CD1c-positive myeloid dendritic cell (primary cell): ENCODE data around the gene NDST3.
"Not testable (repeated sequence)": the region's sequence is repeated elsewhere in the genome, so short reads cannot be mapped to it uniquely, and the experiment has no call there.

Experiments
- DNase-seq: peaks from one replicate; pipeline ENCODE4 v3.0.0-alpha.2; 2016; ENCODE audit errors: extremely low spot score

NDST3 gene

DNA sequence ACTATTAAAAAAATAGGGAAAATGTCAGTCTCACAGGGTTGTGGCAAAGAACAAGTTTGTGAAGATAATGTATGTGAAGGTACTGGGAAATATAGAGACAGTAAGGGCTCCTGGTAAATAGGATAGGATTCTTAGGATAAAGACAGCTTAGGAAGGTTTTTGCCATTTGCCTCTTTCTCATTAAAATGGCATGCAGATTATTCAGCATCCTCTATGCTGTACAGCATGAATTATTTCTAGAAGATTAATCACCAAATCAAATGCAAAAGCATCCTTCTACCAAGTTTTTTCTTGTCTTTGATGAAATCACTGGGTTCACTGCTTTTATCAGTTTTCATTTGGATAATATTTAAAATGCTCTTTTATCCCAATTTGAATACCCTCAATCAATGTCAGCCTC is 142.8 kb downstream of the NDST3 start:
- no peak for DNase-seq

DNA sequence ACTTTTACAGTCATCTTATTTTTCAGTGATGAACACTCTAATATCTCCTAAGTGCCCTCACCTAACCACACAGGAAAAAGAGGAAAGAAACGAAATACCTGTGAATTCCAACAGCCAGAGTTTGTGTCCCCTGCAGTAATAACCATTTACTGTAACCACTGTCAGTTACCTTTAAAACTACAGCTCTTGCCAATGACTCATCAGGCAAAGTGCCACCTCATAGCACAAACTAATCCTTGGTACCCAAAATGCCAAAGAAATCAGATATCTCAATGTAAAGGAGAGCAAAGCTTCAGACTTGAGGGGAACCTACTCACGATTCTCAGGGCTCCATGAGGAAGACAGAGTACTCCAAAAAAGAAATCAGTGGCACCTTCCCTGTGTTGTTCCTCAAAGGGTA is 146.5 kb downstream of the NDST3 start:
- DNase-seq, result no peak

DNA sequence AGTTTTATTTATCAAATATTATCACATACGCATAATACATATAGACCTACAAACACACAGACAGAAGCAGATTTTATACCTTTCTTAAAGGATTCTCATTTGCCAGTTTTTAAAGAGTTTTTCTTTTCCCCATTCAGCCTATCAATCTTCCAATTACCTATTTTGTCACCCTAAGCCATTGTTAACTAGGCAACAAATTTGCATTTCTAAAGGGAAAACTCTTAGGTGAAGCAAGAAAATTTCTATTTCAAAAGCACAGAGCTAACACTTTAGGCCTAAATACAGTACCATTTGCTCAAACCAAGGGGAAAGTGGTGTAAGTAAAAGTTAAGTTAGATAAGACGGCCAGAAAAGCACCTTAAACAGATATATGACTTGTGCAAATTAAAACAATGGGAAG is 156.6 kb downstream of the NDST3 start:
- DNase-seq, result no peak

DNA sequence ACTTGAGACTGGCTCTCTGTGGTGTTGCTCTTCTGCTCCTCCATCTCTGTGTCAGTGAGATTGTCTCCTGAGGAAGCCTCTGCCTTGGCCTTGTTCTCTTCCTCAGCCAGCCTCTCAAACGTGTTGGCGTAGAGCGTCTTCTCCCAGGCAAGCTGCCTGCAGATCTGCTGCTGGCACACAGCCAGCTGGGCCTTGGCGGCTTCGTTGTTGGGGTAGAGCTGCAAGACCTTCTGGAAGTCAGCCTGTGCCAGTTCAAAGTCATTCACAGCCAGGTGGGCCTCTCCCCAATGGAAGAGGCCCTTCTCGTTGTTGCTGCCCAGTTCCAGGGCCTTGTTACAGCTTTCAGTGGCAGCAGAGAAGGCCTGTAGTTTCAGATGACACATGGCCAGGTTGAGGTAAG is 159.1 kb downstream of the NDST3 start:
- no peak for DNase-seq

DNA sequence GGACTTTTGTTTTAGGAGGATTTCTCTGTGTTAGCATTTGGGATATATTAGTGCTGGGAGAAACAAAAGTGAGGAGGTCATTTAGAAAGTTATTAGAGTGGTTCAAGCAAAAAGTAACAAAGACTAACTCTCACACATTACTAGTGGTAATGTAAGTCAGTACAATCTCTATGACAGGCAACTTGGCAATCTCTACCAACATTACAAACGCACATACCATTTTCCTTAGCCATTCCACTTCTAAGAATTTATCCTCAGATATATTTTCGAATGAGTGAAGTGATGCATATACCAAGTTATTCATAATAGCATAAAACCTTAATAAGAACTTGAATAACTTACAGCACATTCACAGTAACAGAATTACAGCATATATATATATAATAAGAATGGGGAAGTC is 172.3 kb downstream of the NDST3 start:
- no peak for DNase-seq

DNA sequence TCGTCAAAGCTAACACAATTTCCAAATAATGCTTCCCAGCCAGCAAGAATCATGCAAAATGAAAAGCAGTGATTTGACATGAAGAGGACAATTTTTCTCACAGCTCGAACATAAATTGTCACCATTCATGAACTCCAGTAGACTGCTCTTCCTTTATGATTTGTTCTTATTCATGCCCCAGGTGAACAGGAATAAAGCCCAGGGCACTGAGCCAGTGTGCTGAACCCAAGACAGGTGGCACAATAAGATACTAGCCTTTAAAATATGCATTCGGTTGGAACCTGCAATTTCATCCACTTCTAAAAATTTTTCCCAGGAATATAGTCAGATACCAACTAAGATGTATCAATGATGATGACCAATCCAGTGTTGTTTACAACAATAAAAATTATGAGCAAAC is 178.8 kb downstream of the NDST3 start:
- no peak for DNase-seq

DNA sequence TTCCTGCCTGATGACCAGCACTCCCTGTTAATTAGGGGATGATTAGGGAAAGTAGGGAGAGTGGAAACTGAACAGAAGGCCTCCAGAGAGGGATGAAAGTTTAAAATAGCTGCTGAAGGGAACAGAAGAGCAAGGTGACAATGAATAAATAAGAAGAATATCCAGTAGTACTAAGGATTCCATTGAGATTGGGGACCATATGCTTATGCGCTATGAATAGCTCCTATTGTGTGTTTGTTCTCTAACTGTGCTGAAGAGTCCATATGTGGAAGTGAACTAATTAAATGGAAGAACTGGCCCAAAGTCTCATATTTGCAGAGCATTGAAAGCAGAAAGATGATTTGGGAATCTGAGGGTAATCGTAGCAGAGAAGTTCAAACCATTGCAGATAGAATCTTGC is 181.5 kb downstream of the NDST3 start:
- no peak for DNase-seq

DNA sequence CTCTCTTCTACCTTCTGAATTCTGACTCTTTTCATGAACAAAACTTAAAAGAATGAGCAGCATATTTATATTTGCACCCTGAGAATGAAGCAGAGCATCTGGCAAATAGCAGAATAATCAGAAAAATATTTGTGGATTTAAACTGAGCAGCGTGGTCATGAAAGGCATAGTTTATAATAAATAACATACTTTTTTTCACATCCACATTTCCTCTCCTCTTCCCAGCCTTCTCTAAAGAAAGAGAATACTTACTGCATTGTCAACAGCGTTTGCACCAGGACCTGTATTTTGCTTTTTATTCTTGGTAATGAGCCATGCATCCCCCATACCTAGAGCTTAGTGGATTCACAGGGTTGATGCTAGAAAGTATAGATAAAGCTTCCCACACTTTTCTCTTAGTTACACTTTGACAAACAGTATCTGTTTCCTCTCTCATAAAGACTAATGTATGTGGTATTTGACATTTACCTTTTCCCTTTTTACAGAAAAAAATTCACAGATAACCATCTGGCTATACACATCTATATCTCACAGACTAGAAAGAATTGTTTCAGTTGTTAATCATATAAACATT is 187.0 kb downstream of the NDST3 start:
- DNase-seq, result no peak

DNA sequence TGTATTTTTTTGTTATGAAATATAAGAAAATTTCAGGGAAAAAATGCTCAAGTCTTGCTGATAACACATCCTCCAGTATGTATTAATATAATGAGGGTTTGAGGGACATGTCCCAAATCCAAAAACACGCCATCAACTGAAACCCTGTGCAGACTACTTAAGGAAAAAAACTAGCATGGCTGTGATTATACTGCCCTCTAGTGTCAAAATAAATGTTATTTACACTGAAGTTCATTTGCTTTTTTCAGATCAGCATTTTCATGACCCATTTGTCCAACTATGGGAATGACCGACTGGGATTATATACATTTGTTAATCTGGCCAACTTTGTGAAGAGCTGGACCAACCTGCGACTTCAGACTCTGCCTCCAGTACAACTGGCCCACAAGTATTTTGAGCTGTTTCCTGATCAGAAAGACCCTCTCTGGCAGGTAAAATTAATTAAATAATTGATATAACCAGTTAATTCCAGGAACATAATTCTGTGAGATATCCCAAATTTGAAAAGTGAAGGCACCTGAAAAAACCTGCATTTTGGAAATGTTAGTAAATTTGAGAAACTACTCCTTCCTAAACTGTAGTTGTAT is 190.1 kb downstream of the NDST3 start:
- peak; percentile 50 for DNase-seq

DNA sequence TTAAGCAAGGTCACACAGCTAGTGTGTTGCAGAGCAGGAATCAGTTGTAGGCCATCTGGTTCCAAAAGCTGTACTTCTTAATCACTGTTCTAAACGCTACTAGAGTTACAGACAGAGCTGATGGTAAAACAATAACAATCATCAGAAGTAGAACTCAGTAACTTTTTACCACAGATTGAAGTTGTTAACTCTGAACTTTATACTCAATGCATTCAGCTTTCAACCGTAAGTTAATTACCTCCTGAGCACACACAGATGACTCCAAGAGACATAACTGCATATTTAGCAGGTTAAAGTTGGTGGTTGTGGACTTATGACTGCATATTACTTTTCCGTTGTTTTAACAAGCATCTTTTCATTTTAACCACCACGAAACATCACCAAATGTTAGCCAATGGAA is 191.2 kb downstream of the NDST3 start:
- no peak for DNase-seq

DNA sequence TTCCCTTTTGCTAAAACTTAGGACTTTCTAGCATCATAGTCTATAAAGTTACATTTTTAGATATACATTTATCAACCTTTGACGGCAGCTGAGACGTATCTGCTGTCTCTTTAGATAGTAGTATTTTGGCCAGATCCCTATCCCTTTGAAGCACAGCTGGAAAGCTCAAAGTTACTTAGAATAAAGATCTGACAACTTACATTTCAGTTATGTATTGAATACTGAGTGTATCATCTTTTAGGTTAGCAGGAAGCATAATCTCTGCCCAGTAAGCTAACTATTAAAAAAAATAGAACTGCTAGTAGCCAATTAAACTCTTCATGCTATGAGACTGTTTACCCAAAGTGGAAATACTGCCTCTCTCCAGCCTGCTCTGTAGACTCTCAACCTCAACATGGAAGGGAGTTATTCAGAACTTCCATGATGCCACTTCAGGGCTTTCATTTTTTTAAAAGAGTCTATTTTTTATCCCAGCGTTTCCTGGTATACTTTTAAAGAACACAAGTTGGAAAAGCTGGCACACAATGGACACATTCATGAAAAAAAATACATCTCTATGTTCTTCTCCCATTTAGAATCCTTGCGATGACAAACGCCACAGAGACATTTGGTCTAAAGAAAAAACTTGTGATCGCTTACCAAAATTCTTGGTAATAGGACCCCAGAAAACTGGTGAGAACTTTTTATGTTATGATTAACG is 192.2 kb downstream of the NDST3 start:
- DNase-seq, result no peak

DNA sequence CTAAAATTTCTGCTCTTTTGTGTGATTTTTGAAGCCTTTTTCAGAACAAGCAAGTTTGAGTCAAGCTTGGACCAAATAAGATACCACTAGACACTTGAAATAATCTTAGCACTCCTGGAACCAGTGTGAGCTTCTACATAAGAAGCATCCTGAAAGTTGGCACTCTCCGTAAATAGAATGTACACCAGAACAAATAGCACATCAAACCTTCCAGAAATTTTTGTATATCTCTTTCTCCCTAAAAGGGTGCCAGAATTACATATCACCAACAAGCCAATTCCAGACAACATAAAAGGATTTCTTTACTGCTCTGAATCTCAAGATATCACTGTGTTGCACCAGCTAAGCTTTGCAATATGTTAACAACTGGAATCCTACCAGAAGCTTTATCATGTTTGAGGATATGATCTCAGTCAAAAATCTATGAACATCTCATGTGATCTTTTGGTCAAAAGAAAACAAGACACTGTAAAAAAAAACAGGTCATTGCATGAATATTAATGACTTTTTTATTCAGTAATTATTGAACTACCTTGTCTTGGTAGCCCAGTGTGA is 201.4 kb downstream of the NDST3 start:
- DNase-seq, result no peak

DNA sequence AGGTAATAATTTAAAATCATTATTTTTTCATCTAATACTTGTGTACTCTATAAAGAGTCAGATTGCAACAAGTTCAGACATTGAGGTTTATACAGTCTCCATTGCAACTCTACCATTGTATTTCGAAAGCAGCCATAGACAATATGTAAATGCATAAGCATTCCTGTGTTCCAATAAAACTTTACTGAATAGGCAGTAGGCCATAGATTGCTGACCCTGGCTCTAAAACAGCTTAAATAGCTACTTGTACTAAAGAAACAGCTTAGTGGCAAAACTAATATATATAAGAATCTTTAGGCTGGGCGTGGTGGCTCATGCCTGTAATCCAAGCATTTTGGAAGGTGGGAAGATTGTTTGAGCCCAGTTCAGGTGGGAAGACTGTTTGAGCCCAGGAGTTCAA is 203.2 kb downstream of the NDST3 start:
- no peak for DNase-seq

DNA sequence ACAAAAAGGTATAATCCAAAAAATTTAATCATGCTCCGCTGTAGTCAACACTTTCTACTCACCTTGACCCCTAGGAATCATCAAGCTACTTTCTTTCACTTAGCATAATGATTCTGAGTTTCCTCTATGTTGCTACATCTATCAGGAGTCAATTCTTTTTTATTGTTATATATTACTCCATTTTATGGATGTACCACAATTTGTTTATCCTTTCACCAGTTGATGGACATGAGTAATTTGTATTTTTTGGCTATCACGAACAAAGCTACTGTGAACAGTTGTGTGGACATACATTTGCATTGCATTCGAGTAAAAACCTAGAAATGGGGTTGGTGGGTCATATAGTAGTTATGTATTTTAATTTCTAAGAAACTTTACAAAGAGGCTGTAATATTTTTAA is 215.6 kb downstream of the NDST3 start:
- DNase-seq, result no peak

DNA sequence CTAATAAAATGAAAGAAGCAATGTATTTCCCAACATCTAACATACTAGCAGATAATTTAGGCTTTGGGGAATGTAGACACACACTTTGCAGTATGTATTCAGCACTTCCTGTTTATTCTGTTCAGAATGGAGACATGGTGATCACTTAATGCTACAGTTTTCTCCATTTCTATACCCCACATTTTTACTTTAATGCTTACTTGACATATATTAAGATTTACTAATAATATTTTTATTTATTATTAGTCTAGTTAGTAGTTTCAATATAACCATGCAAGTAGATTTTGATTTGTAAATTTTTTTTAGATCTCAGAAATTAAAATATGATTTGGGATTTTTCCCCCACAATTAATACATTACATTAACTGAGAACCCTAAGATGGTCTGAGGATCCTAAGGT is 220.1 kb downstream of the NDST3 start:
- no peak for DNase-seq

DNA sequence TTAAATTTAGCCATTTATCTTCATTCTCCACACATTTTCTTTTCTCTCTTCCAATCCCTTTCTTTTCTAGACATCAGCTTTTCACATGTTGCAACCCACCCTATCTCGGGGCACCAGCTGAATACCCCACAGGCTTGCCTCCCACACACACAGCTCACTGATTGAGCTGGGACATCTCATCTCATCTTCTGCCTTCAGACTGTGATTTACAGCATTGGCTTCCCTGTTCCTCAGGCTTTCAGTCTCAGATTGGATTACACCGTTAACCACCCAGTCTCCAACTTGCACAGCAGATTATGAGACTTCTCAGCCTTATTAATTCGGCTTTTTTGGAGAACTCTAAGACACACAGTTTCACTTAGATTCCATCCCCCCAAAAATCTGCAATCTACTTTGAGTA is 224.8 kb downstream of the NDST3 start:
- no peak for DNase-seq

DNA sequence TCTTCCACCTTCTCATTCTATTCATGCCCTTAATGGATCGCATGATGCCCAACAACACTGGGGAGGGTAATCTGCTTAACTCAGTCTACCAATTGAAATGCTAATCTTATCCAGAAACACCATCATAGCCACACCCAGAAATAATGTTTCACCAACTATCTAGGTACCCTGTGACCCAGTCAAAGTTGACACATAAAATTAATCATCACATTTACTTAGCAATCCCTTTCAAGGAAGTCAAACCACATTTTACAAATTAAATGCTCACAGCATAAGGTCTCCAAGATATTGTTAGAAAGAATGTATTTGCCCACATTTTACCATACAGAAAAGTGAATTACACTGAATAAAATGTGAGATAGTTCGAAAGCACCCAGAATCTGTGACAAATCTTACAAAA is 226.0 kb downstream of the NDST3 start:
- no peak for DNase-seq

DNA sequence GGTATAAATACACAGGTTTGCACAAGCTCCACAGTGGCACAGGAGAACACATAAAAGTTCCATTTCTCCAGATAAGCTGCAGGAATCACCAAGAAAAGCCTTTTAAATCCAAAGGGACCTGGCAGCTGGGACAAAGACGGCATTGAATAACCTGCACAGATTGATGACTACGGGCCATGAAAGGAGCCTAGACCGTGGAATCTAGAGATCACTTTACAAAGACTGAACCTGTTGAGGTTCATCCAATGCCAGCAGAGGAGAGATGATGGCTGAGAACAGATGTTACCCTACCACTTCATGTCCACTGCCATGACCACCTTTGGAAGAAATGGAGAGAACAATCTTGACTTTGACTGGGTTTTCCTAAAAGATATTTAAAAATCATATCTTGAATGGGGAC is 229.8 kb downstream of the NDST3 start:
- DNase-seq, result no peak

DNA sequence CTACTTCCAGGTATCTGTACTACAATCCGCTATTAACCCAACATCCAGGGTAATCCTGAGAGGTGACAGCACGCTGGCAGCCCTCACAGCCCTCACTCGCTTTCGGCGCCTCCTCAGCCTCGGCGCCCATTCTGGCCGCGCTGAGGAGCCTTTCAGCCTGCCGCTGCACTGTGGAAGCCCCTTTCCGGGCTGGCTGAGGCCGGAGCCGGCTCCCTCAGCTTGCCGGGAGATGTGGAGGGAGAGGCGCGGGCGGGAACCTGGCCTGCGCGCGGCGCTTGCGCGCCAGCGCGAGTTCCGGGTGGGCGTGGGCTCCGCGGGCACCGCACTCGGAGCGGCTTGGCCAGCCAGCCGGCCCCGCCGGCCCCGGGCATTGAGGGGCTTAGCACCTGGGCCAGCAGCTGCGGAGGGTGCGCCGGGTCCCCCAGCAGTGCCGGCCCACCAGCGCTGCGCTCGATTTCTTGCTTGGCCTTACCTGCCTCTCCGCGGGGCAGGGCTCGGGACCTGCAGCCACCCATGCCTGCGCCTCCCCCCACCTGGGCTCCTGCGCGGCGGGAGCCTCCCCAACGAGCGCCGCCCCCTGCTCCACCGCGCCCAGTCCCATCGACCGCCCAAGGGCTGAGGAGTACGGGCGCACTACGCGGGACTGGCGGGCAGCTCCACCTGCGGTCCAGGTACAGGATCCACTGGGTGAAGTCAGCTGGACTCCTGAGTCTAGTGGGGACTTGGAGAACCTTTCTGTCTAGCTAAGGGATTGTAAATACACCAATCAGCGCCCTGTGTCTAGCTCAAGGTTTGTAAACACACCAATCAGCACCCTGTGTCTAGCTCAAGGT is 231.2 kb downstream of the NDST3 start:
- DNase-seq, result peak; percentile 23

DNA sequence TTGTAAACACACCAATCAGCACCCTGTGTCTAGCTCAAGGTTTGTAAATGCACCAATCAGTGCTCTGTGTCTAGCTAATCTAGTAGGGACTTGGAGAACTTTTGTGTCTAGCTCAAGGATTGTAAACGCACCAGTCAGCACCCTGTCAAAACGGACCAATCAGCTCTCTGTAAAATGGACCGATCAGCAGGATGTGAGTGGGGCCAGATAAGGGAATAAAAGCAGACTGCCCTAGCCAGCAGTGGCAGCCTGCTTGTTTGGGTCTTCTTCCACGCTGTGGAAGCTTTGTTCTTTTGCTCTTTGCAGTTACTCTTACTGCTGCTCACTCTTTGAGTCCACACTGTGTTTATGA is 231.8 kb downstream of the NDST3 start:
- DNase-seq, result not testable (repeated sequence)

DNA sequence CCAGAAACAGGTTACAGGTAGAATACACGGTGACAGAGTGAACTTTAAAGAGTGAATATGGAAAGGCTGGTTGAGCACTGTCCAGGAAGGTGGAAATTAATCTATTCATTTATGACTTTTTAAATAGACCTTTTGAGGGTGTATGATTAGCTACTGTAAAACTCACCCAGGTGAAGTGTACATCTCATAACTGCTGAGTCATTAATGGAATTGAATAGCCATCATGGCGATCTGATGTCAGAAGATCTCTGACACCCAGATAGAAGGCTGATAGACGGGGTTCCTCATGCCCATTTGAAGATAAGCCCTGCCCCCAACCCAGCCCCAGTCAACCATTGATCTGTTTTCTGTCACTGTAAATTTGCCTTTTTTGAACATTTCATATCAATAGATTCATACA is 234.5 kb downstream of the NDST3 start:
- DNase-seq, result no peak

DNA sequence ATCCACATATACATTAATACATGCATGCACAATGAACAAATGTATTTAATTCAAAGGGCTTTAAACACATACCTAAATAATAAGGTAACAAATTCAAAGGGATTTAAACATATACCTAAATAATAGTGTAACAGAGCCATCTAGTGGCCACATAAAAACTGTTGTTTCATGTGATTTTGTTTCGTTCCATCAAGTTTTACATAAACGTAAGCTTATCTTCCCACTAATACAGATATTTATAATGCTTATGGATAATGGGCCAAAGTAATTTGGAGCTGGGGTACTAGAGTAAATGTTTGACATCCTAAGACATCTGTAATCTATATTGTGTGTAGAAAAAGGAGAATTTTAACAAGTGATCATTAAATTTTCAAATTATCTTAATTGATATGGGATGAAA is 236.2 kb downstream of the NDST3 start:
- DNase-seq, result peak; percentile 63

DNA sequence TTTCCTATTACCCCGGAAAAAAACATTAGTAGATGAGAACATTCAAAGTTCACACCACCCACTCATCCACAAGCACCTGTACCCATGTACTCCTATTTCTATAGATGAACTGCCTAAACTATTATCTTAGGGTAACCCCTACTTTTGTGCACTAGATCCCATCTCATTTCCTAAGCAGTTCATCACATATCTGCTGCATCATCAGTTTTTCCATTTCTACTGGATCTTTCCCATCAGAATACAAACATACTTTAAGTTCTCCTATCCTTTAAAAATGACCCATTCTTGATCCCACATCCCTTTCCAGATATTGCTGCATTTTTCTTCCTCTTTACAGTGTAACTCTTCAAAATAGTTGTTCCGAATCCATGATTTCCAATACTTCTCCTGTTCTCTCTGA is 237.5 kb downstream of the NDST3 start:
- no peak for DNase-seq
